Measurements from ENCODE around the gene MDP1. TPM values are rescaled to one million over a fixed set of nuclear protein-coding genes. Genes with fewer than 3 reads are reported as not detected.

Gene MDP1
- total and polyA plus RNA-seq, 2 experiments from 2014 or later = 9.8 to 31.1 TPM

DNA sequence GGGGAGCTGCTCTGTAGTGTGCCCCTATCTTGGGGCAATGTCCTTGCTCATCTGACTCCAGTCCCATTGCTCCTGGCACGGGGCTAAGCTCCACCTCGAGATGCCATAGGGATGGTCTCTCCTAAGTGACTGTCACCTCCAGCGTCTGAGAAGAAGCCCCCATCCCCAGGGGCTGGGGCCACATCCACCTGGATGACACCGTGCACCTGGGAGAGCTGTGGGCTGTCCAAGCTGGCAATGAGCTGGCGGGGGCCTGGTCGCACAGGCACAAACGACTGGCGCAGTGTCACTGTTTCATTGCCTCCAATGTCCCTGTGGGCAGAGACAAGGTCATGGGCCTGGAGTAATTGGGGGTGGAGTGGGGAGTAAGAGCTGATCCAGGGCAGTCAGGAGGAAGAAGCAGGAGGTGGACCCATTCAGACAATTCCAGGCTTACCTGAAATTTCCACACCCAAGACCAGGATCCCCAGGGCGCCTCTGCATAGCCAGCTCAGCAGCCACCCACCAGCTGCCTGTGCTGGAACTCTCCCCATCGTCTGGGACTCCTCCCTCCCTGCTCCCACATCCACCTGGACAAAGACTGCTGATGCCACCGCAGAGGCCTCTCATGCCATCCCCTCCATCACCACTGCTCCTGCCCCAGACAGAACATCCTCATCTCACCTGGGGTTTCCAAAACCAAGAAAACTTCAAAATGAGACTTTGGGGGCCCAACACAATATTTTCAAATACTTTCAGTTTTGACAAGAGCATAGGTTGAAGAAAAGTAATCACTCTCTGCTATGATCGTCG lies 33.6 kb upstream of the MDP1 start:
- H3K36me3 Mint-ChIP-seq (ENCODE audit: low read depth) = no peaks in the 10 kb centered on the region
- Histone ChIP-seq H3K27ac (ENCODE audit: low read depth) (no peak overlapping the region), H3K27me3 (ENCODE audit: insufficient read depth) (no peaks in the 10 kb centered on the region), H3K4me2 (no peak overlapping the region), H2AFZ (no peak overlapping the region), H3F3A (replicated peaks; ENCODE audit: low read depth) (no peaks in the 10 kb centered on the region), H3K79me2 (replicated peaks; ENCODE audit: insufficient read depth) (no peaks in the 10 kb centered on the region), H3K4me1 (ENCODE audit: insufficient read depth) (no peaks in the 10 kb centered on the region), H3K4me3 (no peak overlapping the region), H3K36me3 (ENCODE audit: insufficient read depth) (no peaks in the 10 kb centered on the region), H3K9me2 (ENCODE audit: insufficient read depth) (no peaks in the 10 kb centered on the region), H4K20me1 (replicated peaks; ENCODE audit: insufficient read depth) (no peaks in the 10 kb centered on the region)
- peaks cover 2% of the 10 kb centered on the region; the same call in 1 of the 3 replicates for H3K4me1 Mint-ChIP-seq
- DNase-seq (ENCODE audit: low spot score) = no peak
- no peak overlapping the region for H3K4me3 Mint-ChIP-seq
- ATAC-seq = no peak
- TF ChIP-seq EZH2phosphoT487 (IDR thresholded peaks at IDR 0.05; ENCODE audit: unreplicated experiment) (no peak), JUNB (IDR thresholded peaks at IDR 0.05; ENCODE audit: unreplicated experiment) (no peak), EZH2 (IDR thresholded peaks at IDR 0.05; ENCODE audit: low read depth, unreplicated experiment) (no peak), POLR2AphosphoS5 (IDR thresholded peaks at IDR 0.05; ENCODE audit: low read depth) (no peak), ZNF331 (CRISPR knock-in tag; IDR thresholded peaks at IDR 0.05; ENCODE audit: low read depth) (no peak), NANOG (IDR thresholded peaks at IDR 0.05; ENCODE audit: borderline replicate concordance) (no peak), STAT1 (IDR thresholded peaks at IDR 0.05; ENCODE audit: unreplicated experiment) (no peak), ZNF114 (CRISPR knock-in tag; IDR thresholded peaks at IDR 0.05) (no peak), CREB1 (CRISPR knock-in tag; IDR thresholded peaks at IDR 0.05; ENCODE audit: low read depth) (no peak)
- TF ChIP-seq, protein P1, sequence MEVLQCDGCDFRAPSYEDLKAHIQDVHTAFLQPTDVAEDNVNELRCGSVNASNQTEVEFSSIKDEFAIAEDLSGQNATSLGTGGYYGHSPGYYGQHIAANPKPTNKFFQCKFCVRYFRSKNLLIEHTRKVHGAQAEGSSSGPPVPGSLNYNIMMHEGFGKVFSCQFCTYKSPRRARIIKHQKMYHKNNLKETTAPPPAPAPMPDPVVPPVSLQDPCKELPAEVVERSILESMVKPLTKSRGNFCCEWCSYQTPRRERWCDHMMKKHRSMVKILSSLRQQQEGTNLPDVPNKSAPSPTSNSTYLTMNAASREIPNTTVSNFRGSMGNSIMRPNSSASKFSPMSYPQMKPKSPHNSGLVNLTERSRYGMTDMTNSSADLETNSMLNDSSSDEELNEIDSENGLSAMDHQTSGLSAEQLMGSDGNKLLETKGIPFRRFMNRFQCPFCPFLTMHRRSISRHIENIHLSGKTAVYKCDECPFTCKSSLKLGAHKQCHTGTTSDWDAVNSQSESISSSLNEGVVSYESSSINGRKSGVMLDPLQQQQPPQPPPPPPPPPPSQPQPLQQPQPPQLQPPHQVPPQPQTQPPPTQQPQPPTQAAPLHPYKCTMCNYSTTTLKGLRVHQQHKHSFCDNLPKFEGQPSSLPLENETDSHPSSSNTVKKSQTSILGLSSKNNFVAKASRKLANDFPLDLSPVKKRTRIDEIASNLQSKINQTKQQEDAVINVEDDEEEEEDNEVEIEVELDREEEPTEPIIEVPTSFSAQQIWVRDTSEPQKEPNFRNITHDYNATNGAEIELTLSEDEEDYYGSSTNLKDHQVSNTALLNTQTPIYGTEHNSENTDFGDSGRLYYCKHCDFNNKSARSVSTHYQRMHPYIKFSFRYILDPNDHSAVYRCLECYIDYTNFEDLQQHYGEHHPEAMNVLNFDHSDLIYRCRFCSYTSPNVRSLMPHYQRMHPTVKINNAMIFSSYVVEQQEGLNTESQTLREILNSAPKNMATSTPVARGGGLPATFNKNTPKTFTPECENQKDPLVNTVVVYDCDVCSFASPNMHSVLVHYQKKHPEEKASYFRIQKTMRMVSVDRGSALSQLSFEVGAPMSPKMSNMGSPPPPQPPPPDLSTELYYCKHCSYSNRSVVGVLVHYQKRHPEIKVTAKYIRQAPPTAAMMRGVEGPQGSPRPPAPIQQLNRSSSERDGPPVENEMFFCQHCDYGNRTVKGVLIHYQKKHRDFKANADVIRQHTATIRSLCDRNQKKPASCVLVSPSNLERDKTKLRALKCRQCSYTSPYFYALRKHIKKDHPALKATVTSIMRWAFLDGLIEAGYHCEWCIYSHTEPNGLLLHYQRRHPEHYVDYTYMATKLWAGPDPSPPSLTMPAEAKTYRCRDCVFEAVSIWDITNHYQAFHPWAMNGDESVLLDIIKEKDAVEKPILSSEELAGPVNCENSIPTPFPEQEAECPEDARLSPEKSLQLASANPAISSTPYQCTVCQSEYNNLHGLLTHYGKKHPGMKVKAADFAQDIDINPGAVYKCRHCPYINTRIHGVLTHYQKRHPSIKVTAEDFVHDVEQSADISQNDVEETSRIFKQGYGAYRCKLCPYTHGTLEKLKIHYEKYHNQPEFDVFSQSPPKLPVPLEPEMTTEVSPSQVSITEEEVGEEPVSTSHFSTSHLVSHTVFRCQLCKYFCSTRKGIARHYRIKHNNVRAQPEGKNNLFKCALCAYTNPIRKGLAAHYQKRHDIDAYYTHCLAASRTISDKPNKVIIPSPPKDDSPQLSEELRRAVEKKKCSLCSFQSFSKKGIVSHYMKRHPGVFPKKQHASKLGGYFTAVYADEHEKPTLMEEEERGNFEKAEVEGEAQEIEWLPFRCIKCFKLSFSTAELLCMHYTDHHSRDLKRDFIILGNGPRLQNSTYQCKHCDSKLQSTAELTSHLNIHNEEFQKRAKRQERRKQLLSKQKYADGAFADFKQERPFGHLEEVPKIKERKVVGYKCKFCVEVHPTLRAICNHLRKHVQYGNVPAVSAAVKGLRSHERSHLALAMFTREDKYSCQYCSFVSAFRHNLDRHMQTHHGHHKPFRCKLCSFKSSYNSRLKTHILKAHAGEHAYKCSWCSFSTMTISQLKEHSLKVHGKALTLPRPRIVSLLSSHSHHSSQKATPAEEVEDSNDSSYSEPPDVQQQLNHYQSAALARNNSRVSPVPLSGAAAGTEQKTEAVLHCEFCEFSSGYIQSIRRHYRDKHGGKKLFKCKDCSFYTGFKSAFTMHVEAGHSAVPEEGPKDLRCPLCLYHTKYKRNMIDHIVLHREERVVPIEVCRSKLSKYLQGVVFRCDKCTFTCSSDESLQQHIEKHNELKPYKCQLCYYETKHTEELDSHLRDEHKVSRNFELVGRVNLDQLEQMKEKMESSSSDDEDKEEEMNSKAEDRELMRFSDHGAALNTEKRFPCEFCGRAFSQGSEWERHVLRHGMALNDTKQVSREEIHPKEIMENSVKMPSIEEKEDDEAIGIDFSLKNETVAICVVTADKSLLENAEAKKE (CRISPR knock-in tag; IDR thresholded peaks at IDR 0.05) = no peak
- TF ChIP-seq, protein P2, sequence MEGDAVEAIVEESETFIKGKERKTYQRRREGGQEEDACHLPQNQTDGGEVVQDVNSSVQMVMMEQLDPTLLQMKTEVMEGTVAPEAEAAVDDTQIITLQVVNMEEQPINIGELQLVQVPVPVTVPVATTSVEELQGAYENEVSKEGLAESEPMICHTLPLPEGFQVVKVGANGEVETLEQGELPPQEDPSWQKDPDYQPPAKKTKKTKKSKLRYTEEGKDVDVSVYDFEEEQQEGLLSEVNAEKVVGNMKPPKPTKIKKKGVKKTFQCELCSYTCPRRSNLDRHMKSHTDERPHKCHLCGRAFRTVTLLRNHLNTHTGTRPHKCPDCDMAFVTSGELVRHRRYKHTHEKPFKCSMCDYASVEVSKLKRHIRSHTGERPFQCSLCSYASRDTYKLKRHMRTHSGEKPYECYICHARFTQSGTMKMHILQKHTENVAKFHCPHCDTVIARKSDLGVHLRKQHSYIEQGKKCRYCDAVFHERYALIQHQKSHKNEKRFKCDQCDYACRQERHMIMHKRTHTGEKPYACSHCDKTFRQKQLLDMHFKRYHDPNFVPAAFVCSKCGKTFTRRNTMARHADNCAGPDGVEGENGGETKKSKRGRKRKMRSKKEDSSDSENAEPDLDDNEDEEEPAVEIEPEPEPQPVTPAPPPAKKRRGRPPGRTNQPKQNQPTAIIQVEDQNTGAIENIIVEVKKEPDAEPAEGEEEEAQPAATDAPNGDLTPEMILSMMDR (conservative IDR thresholded peaks at IDR 0.05; ENCODE audit: low read depth in 2 of 2) = no peak
- TF ChIP-seq, protein P3, sequence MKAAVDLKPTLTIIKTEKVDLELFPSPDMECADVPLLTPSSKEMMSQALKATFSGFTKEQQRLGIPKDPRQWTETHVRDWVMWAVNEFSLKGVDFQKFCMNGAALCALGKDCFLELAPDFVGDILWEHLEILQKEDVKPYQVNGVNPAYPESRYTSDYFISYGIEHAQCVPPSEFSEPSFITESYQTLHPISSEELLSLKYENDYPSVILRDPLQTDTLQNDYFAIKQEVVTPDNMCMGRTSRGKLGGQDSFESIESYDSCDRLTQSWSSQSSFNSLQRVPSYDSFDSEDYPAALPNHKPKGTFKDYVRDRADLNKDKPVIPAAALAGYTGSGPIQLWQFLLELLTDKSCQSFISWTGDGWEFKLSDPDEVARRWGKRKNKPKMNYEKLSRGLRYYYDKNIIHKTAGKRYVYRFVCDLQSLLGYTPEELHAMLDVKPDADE (IDR thresholded peaks at IDR 0.05) = no peak
- TF ChIP-seq, protein P4, sequence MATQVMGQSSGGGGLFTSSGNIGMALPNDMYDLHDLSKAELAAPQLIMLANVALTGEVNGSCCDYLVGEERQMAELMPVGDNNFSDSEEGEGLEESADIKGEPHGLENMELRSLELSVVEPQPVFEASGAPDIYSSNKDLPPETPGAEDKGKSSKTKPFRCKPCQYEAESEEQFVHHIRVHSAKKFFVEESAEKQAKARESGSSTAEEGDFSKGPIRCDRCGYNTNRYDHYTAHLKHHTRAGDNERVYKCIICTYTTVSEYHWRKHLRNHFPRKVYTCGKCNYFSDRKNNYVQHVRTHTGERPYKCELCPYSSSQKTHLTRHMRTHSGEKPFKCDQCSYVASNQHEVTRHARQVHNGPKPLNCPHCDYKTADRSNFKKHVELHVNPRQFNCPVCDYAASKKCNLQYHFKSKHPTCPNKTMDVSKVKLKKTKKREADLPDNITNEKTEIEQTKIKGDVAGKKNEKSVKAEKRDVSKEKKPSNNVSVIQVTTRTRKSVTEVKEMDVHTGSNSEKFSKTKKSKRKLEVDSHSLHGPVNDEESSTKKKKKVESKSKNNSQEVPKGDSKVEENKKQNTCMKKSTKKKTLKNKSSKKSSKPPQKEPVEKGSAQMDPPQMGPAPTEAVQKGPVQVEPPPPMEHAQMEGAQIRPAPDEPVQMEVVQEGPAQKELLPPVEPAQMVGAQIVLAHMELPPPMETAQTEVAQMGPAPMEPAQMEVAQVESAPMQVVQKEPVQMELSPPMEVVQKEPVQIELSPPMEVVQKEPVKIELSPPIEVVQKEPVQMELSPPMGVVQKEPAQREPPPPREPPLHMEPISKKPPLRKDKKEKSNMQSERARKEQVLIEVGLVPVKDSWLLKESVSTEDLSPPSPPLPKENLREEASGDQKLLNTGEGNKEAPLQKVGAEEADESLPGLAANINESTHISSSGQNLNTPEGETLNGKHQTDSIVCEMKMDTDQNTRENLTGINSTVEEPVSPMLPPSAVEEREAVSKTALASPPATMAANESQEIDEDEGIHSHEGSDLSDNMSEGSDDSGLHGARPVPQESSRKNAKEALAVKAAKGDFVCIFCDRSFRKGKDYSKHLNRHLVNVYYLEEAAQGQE (IDR thresholded peaks at IDR 0.05; ENCODE audit: unreplicated experiment) = no peak
- H3K9me3 Mint-ChIP-seq = no peaks in the 10 kb centered on the region
- H3K27me3 Mint-ChIP-seq (ENCODE audit: insufficient read depth, low read depth, poor library complexity) = peaks cover 6% of the 10 kb centered on the region
- no peak overlapping the region for H3K27ac Mint-ChIP-seq
